Measurements from ENCODE around the gene RNF222. TPM values are rescaled to one million over a fixed set of nuclear protein-coding genes. Genes with fewer than 3 reads are reported as not detected.
"Not testable (repeated sequence)": the region's sequence is repeated elsewhere in the genome, so short reads cannot be mapped to it uniquely, and the experiment has no call there.

The RNF222 gene
- polyA plus RNA-seq, 6 donors from 2014 or later: 0.13 to 0.35 (median 0.23) TPM; not detected in 3

DNA sequence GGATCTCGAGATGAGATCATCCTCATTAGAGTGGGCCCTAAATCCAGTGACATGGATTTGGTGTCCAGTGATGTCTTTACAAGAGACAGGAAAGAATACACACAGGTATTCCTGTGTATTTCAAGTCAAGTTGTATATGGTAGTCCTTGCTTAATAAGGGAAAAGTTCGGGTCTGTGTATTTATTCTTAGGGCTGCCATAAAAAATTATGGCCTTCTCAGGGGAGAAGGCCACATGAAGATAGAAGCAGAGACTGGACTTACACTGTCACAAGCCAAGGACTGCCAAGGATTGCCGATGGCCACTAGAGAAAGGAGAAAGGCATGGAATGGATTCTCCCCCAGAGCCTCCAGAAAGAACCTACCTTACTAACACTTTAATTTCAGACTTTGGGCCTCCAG is 29.4 kb downstream of the RNF222 start:
- H3K4me1 Mint-ChIP-seq: peaks cover 8 to 27% (median 17%) of the 10 kb centered on the region in 3 donors
- DNase-seq (no peak), ATAC-seq (ENCODE audit: low read depth in 2 of 2) (no peak)
- H3K4me3 Mint-ChIP-seq: no peak overlapping the region
- peaks cover 0 to 8% of the 10 kb centered on the region in 2 donors for H3K36me3 Mint-ChIP-seq
- no peak overlapping the region for H3K27ac Mint-ChIP-seq
- no peaks in the 10 kb centered on the region for H3K27me3 Mint-ChIP-seq
- H3K9me3 Mint-ChIP-seq: no peaks in the 10 kb centered on the region

DNA sequence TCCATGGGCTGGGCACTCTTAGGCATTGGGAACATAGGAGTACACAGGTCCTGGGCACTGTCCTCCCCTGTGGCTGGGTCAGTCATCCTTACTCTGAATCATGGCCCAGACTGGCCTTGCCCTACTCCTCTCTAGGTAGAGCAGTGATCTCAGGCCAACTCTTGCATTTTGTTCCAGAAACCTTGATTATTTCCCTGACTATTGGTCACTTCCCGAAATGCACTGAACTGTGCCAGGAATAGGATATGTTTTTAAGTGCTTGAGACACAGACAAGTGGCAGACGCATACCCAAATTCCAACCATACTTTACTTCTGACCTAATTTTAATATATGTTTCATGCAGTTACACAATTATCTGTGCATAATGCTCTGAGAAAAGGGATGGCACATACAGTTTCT is 31.4 kb downstream of the RNF222 start:
- Mint-ChIP-seq H3K4me3 (no peak overlapping the region), H3K27me3 (no peaks in the 10 kb centered on the region), H3K4me1 (peaks cover 8 to 19% (median 17%) of the 10 kb centered on the region in 3 donors), H3K36me3 (peaks cover 0 to 8% of the 10 kb centered on the region in 2 donors), H3K27ac (no peak overlapping the region), H3K9me3 (no peaks in the 10 kb centered on the region)
- DNase-seq: no peak
- ATAC-seq (ENCODE audit: low read depth in 2 of 2): no peak

DNA sequence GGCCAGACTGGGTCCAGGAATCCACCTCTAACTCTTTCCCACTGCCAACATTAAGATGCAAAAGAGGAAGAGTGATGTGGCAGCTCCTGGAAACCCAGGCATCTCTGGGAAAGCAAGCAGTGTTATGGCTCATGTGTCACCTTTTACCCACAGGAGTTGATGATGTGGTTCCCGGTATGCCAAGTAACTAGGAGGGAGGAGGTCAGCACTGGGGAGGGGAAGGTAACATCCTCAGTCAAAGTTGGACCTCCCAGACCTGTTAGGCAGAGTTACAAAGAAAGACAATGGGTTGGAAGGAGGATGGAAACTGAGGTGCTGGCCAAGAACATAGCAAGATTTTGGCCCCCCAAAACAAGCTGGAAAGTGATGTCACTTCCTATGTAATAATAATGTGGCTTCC is 32.5 kb downstream of the RNF222 start:
- no peak for ATAC-seq (ENCODE audit: low read depth in 2 of 2)
- no peaks in the 10 kb centered on the region for H3K9me3 Mint-ChIP-seq
- H3K4me3 Mint-ChIP-seq: no peak overlapping the region
- DNase-seq: no peak
- peaks cover 0 to 8% of the 10 kb centered on the region in 2 donors for H3K36me3 Mint-ChIP-seq
- H3K27me3 Mint-ChIP-seq: no peaks in the 10 kb centered on the region
- no peak overlapping the region for H3K27ac Mint-ChIP-seq
- H3K4me1 Mint-ChIP-seq: peaks cover 6 to 14% (median 13%) of the 10 kb centered on the region in 3 donors

DNA sequence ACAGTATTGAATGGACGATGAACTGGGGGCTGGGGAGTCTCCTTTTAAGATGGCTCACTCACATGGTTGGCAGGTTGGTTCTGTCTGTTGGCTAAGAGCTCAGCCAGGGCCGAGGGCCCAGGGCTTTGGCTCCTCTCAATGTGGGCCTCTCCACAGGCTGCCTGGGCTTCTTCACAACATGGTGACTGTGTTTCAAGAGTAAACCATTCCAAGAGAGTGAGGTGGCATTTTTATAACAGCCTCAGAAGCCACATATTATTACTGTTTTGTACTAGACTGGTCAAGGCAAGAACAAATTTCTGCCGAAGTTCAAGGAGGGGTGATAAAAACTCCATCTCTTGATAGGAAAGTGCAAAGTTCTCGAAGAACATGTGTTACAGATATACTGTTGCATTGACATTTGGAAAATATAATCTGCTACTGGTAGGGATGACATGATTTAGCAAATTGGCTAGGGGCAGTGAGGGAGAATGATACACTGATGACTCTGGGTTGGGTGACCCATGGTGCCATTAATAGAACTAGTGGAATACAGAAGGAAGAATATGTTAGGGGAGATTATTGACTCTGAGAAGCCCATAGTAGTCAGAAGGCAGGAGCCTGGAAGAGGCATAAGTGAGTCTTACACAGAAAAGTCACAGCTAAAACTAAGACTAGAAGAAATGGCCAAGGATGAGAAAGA is 34.8 kb downstream of the RNF222 start:
- H3K4me3 Mint-ChIP-seq: no peak overlapping the region
- DNase-seq (no peak), ATAC-seq (ENCODE audit: low read depth in 2 of 2) (no peak)
- H3K9me3 Mint-ChIP-seq: no peaks in the 10 kb centered on the region
- no peak overlapping the region for H3K27ac Mint-ChIP-seq
- no peaks in the 10 kb centered on the region for H3K27me3 Mint-ChIP-seq
- peaks cover 0 to 8% (median 6%) of the 10 kb centered on the region in 3 donors for H3K4me1 Mint-ChIP-seq
- H3K36me3 Mint-ChIP-seq: no peaks in the 10 kb centered on the region

DNA sequence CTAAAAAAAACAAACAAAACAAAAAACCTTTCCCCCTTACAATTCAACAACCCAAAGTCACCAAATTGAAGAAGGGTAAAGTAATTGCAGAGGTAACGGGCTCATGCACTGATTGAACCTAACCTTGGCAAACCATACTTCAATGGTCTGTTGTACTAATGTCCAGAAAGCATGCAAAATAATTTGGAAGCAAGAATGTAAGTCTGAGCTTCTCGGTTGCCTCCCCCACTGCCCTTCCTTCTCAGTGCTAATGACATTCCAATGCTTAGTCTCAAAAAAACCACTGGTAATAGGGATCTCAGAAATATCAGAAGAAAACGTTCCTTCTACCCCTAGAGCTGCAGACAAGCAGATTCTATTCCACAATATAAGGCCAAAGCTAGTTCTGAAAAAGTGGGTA is 36.9 kb downstream of the RNF222 start:
- no peaks in the 10 kb centered on the region for H3K9me3 Mint-ChIP-seq
- ATAC-seq (ENCODE audit: low read depth in 2 of 2) (no peak), DNase-seq (no peak)
- H3K4me3 Mint-ChIP-seq: no peak overlapping the region
- H3K4me1 Mint-ChIP-seq: peaks cover 0 to 8% (median 0%) of the 10 kb centered on the region in 3 donors
- H3K27me3 Mint-ChIP-seq: no peaks in the 10 kb centered on the region
- H3K27ac Mint-ChIP-seq: peak overlapping the region in 1 of 6 donors; percentile 41
- H3K36me3 Mint-ChIP-seq: no peaks in the 10 kb centered on the region

DNA sequence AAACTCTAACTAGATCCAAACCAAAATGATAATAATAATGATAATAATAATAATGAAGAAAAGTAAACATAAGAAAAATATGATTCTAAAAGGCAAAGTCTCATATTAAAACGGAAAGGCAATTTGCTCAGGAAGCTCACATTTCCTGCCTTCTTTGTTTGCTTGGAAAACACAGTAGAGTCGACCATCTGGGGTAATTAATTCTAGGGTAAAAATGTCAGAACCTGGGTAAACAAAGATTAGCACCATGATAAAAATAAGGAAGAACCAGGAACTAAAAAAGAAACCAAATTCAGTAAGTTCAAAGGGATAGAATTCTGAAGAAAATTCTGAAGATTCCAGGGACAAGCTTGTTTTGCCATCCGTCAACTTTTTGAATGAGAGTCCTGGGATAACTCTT is 37.4 kb downstream of the RNF222 start:
- ATAC-seq (ENCODE audit: low read depth in 2 of 2): no peak
- H3K9me3 Mint-ChIP-seq: no peaks in the 10 kb centered on the region
- peaks cover 0 to 8% (median 0%) of the 10 kb centered on the region in 3 donors for H3K4me1 Mint-ChIP-seq
- no peaks in the 10 kb centered on the region for H3K27me3 Mint-ChIP-seq
- H3K4me3 Mint-ChIP-seq: no peak overlapping the region
- H3K27ac Mint-ChIP-seq: no peak overlapping the region
- no peak for DNase-seq
- H3K36me3 Mint-ChIP-seq: no peaks in the 10 kb centered on the region

DNA sequence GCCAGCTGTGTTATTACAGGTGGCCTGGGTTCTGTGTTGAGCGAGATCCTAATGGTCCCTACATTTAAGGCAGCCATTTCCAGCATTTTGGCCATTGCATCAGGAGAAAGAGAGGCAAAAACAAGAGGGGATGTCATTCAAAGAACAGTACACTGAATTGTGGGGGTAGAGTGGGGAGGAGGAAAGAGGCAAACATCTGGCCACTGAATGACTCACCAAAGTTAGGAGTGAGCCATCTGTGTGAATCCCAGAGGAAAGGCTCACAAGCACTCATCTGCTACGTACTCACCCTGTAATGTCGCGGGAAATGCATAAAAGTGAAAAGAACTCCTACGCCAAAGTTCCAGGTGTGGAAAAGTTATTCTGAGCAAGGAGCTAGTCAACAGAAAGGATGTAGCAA is 37.9 kb downstream of the RNF222 start:
- Mint-ChIP-seq H3K27ac (peak overlapping the region in 2 of 6 donors; percentile 24 to 48), H3K4me3 (no peak overlapping the region), H3K9me3 (no peaks in the 10 kb centered on the region), H3K36me3 (no peaks in the 10 kb centered on the region), H3K4me1 (peaks cover 0 to 8% (median 0%) of the 10 kb centered on the region in 3 donors), H3K27me3 (no peaks in the 10 kb centered on the region)
- DNase-seq (no peak), ATAC-seq (ENCODE audit: low read depth in 2 of 2) (no peak)

DNA sequence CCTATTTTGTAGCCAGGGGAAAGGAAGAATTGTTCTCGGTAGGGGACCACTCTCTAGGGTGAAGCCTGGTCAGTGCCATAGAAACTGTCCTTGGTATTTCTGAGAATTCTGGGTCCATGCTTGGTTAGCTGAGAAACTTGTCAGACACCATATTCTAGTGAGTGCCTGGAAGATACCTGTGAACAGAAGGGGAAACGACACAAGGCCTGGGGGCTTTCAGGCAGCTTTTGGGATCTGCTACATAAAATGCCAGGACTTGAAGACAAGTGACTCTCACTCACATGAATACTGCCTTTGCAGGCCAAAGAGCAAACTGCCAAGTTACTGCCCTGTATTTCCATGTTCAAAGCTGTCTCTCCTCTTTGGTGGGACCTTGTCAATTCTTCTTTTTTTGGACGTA is 39.7 kb downstream of the RNF222 start:
- Mint-ChIP-seq H3K27me3 (no peaks in the 10 kb centered on the region), H3K4me1 (peaks cover 0 to 8% (median 0%) of the 10 kb centered on the region in 3 donors), H3K36me3 (no peaks in the 10 kb centered on the region), H3K9me3 (no peaks in the 10 kb centered on the region), H3K27ac (peak overlapping the region in 1 of 6 donors; percentile 32), H3K4me3 (no peak overlapping the region)
- DNase-seq (no peak), ATAC-seq (ENCODE audit: low read depth in 2 of 2) (no peak)

DNA sequence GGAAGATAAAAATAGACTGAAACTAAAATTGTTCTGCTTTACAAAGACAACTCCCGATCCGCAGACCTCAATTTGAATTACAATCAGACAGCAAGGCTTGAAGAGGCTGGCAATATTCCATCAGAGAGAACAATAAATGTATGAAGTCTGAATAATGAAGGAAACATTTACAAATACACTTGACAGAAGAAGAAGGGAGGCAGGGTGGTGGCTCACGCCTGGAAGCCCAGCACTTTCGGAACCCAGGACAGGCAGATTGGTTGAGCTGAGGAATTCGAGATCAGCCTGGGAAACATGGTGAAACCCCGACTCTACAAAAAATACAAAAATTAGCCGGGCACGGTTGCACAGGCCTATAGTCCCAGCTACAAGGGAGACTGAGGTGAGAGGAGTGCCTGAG is 43.4 kb downstream of the RNF222 start:
- Mint-ChIP-seq H3K4me3 (no peak overlapping the region), H3K9me3 (no peaks in the 10 kb centered on the region), H3K4me1 (peaks cover 0 to under 1% (median 0%) of the 10 kb centered on the region in 3 donors), H3K36me3 (no peaks in the 10 kb centered on the region), H3K27me3 (peaks cover 5 to 13% (median 8%) of the 10 kb centered on the region in 3 donors), H3K27ac (peak overlapping the region in 1 of 6 donors; percentile 71)
- ATAC-seq (ENCODE audit: low read depth in 2 of 2): no peak
- DNase-seq: no peak

DNA sequence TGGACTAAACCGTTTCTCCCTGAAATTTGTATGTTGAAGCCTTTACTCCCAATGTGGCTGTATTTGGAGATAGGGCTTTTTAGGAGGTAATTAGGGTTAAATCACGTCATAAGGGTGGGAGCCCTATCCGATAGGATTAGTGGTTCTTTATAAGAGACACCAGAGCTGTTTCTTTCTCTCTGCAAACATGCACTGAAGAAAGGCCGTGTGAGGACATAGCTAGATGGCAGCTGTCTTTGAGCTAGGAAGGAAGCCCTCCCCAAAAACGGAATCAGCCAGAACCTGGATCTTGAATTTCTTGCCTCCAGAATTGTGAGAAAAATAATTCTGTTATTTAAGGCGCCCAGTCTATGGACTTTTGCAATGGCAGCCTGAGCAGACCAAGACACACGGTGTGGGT is 43.9 kb downstream of the RNF222 start:
- Mint-ChIP-seq H3K27ac (no peak overlapping the region), H3K27me3 (peaks cover 5 to 13% (median 8%) of the 10 kb centered on the region in 3 donors), H3K4me3 (no peak overlapping the region), H3K4me1 (no peaks in the 10 kb centered on the region), H3K9me3 (no peaks in the 10 kb centered on the region), H3K36me3 (no peaks in the 10 kb centered on the region)
- DNase-seq (no peak), ATAC-seq (ENCODE audit: low read depth in 2 of 2) (no peak)

DNA sequence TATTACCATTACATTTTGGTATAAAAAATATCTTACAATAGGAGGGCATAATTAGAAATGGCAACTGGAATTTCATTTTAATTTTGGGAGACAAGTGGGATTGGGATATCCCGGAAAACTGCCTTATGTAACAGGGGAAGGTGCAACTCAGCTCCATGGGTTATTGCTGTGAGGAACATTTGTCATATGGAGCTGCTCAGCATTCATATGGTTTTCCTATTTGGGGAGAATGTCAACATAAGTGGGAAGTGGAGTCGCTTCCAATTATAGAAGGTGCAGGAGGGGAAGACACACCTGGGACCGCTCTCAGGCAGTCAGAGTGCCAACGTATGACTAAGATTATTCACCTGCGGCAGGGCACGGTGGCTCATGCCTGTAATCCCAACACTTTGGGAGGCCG is 47.3 kb downstream of the RNF222 start:
- H3K27me3 Mint-ChIP-seq: peaks cover 20 to 35% (median 22%) of the 10 kb centered on the region in 3 donors

DNA sequence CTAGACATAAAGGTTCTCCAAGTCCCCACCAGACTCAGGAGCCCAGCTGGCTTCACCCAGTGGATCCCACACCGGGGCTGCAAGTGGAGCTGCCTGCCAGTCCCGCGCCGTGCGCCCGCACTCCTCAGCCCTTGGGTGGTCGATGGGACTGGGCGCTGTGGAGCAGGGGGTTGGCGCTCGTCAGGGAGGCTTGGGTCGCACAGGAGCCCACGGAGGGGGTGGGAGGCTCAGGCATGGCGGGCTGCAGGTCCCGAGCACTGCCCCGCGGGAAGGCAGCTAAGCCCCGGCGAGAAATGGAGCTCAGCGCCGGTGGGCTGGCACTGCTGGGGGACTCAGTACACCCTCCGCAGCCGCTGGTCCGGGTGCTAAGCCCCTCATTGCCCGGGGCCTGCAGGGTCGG is 50.6 kb downstream of the RNF222 start:
- H3K27me3 Mint-ChIP-seq: peaks cover 26 to 43% (median 30%) of the 10 kb centered on the region in 3 donors
- not testable (repeated sequence) for H3K27ac Mint-ChIP-seq; H3K9me3 Mint-ChIP-seq; DNase-seq; H3K4me1 Mint-ChIP-seq; ATAC-seq (ENCODE audit: low read depth in 2 of 2); H3K36me3 Mint-ChIP-seq
- H3K4me3 Mint-ChIP-seq: peak overlapping the region in 1 of 8 donors; percentile 19

More for the DNA sequence above, 47.3 kb downstream of the RNF222 start:
- H3K4me3 Mint-ChIP-seq: no peak overlapping the region
- H3K36me3 Mint-ChIP-seq: no peaks in the 10 kb centered on the region
- ATAC-seq (ENCODE audit: low read depth in 2 of 2) (no peak), DNase-seq (no peak)
- H3K27ac Mint-ChIP-seq: no peak overlapping the region
- H3K9me3 Mint-ChIP-seq: no peaks in the 10 kb centered on the region
- H3K4me1 Mint-ChIP-seq: peaks cover 0 to 3% (median 0%) of the 10 kb centered on the region in 3 donors

DNA sequence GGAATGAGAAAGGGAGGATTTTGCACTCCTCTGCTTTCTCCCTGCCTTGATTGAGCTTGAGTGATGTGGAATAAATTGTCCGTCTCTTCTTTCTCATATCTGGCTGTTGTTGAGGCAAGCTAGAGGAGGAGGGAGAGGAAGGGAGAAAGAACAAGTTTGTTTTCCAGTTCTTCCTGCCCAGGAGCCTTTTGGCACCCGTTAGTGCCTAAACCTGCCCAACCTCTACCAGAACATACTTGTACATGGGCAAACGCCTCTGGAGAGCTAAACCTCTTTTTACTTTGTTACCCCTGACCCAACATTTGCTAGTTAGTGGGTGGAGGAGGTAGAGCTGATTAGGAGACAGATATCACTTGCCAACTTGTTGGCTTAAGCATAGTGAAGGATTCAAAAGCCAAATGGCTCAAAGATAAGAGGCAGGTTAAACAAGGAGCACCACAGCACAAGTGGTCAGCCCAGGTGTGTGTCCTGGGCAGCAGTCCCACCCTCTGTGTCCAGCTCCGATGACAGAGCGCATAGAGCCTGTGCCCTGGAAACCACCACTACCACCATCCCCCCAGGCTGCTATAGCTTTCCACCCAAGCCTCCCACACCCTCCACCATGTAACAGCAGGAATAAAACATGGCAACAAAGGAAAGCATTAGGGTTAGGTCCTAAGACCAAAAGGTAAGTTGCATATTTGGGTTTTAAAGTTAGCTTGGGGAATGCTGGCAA is 51.5 kb downstream of the RNF222 start:
- Mint-ChIP-seq H3K9me3 (no peaks in the 10 kb centered on the region), H3K27me3 (peaks cover 26 to 43% (median 30%) of the 10 kb centered on the region in 3 donors), H3K36me3 (no peaks in the 10 kb centered on the region), H3K4me1 (peaks cover 0 to 3% (median 0%) of the 10 kb centered on the region in 3 donors), H3K27ac (peak overlapping the region in 1 of 6 donors; percentile 45), H3K4me3 (no peak overlapping the region)
- DNase-seq (no peak), ATAC-seq (ENCODE audit: low read depth in 2 of 2) (no peak)
